Measurements from ENCODE around the gene ESR2. TPM values are rescaled to one million over a fixed set of nuclear protein-coding genes. Genes with fewer than 3 reads are reported as not detected.

The ESR2 gene
- total and polyA plus RNA-seq, 2 of the 8 experiments (the other 6 are each of a cell fraction or from before 2014, with no cell fraction given), result 0.19 to 0.23 TPM

DNA sequence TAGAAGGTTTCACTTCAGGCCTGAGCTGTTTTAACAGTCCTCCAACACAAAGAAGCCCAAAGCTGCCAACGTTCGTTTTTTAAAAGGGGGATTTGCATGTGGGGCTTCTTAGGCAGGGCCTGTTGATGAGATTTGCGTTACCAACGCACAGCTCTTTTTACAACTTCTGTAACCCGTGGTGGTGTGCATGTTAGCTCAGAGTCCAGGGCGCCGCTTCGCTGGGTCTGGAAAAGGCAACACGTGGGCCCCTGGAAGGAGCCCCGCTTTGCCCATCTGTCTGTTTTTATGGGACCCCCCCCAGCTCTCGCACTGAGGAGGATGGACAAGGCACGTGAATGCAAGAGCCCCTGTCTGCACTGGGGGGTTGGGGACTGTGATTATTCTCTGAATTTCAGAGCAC, 84.0 kb downstream of the ESR2 start (continued):
- TF ChIP-seq BRCA1 (IDR thresholded peaks at IDR 0.05; ENCODE audit: low read depth, low read length), result no peak
- no peak for TF ChIP-seq EZH2 (IDR thresholded peaks at IDR 0.05; ENCODE audit: low read depth, low read length, severe bottlenecking)
- no peak for TF ChIP-seq GABPA (IDR thresholded peaks at IDR 0.05; ENCODE audit: borderline replicate concordance, insufficient read depth, low read length)
- no peak for TF ChIP-seq GTF2F1 (IDR thresholded peaks at IDR 0.05; ENCODE audit: borderline replicate concordance, low read depth, low read length)
- no peak for TF ChIP-seq POU5F1 (IDR thresholded peaks at IDR 0.05; ENCODE audit: low read depth, low read length)
- TF ChIP-seq SP2 (IDR thresholded peaks at IDR 0.05; ENCODE audit: low read length), result no peak
